ENCODE measurements around the gene RPL7A. TPM values are rescaled to one million over a fixed set of nuclear protein-coding genes. Genes with fewer than 3 reads are reported as not detected.

RPL7A gene
- total RNA-seq, 2 experiments from 2014 or later: 3,479 to 3,507 TPM

DNA sequence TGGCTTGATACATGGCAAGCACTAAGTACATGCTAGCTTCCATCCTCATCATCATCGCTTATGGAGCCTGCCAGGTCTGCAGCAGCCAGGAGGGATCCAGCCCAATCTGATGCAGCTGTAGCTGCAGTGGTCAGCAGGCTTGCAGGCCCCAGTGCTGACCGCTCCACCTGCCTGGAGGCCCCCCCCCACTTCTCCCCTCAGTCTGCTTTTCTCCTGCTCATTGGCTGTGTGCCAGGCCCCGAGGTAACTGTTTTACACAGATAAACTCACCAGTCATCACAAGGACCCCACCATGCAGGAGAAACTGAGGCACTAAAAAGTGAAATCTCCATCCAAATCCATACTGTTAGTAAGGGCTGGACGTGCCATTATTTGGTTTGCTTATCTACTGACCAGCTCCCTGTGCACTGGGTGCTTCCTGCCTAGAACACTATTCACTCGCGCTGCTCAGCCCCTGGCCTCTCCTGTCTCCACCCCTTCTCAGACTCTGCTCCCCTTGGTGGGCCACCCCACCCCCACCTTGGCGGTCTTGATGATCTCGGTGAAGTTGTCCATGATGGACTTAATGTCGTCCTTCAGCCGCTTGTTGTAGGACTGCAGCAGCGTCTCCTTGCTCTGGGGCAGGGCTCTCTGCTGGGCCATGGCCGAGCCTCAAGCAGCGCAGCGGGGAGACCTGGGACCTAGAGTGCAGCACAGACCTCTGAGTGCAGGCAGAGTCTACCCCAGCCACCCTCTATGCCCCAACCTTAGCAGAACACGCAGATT lies 1.8 kb upstream of the RPL7A start:
- CTCF ChIA-PET: interaction anchor here (0.6 to 1.0 kb wide), 3 partner anchors 11 to 324 kb away, joined by 3 to 4 read pairs (median 4); no protein-coding TSS in a partner anchor
- Mint-ChIP-seq H3K36me3 (ENCODE audit: low read depth) (peaks cover 67% of the 10 kb centered on the region), H3K4me3 (peak overlapping the region; percentile 98), H3K4me1 (ENCODE audit: low read depth) (peaks cover 38% of the 10 kb centered on the region), H3K27me3 (no peaks in the 10 kb centered on the region), H3K9me3 (no peaks in the 10 kb centered on the region), H3K27ac (peak overlapping the region; percentile 90)
- no peak for ATAC-seq
- no peak for DNase-seq
- TF ChIP-seq, protein P1, sequence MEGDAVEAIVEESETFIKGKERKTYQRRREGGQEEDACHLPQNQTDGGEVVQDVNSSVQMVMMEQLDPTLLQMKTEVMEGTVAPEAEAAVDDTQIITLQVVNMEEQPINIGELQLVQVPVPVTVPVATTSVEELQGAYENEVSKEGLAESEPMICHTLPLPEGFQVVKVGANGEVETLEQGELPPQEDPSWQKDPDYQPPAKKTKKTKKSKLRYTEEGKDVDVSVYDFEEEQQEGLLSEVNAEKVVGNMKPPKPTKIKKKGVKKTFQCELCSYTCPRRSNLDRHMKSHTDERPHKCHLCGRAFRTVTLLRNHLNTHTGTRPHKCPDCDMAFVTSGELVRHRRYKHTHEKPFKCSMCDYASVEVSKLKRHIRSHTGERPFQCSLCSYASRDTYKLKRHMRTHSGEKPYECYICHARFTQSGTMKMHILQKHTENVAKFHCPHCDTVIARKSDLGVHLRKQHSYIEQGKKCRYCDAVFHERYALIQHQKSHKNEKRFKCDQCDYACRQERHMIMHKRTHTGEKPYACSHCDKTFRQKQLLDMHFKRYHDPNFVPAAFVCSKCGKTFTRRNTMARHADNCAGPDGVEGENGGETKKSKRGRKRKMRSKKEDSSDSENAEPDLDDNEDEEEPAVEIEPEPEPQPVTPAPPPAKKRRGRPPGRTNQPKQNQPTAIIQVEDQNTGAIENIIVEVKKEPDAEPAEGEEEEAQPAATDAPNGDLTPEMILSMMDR (IDR thresholded peaks at IDR 0.05): no peak
- intact Hi-C loops (cut with micrococcal nuclease): no loop called here
- POLR2A ChIA-PET: interaction anchor here (0.6 to 24.9 kb wide), 6 partner anchors 8 to 71 kb away, joined by 3 to 872 read pairs (median 4); partner anchors contain the start of genes MED22, RPL7A, SURF1 and SURF2

DNA sequence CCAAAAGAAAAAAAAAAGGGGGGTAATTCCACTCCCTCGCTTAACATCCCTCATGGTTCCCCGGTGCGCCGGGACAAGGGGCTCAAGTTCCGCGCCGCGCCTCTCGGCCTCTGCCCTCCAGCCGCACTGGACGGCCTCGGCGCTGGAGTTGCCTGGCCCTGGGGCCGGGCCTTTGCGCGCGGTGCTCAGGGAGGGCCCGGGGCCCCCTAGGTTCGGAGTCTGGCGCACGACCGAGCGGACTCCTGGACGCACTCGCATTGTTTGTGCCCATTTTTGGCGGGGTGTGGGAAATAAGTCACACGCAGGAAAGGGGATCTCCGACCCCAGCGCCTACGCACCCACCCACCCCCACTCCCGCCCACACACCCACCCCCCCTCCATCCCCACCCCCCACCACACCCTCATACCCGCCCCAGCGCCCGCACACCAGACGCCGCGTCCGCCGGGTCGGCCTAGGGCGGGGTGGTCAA lies 468 bp upstream of the RPL7A start:
- TF ChIP-seq, protein P1 (IDR thresholded peaks at IDR 0.05): no peak
- H3K4me1 Mint-ChIP-seq (ENCODE audit: low read depth): peaks cover 37% of the 10 kb centered on the region
- no peaks in the 10 kb centered on the region for H3K9me3 Mint-ChIP-seq
- CTCF ChIA-PET: interaction anchor here (1.0 to 2.5 kb wide), 6 partner anchors 8 to 27 kb away, joined by 3 to 11 read pairs (median 4); partner anchors contain the start of genes SURF1 and SURF2
- no peaks in the 10 kb centered on the region for H3K27me3 Mint-ChIP-seq
- H3K27ac Mint-ChIP-seq: peak overlapping the region; percentile 99
- peaks cover 71% of the 10 kb centered on the region for H3K36me3 Mint-ChIP-seq (ENCODE audit: low read depth)
- POLR2A ChIA-PET: interaction anchor here (0.9 to 28.8 kb wide), 12 partner anchors 1 to 112 kb away, joined by 3 to 872 read pairs (median 6); partner anchors contain the start of genes MED22, RPL7A, STKLD1 and SURF1
- intact Hi-C loops (cut with micrococcal nuclease): no loop called here
- peak overlapping the region; percentile 98 for H3K4me3 Mint-ChIP-seq
- peak; percentile 40 for ATAC-seq
- DNase-seq: peak; percentile 52

DNA sequence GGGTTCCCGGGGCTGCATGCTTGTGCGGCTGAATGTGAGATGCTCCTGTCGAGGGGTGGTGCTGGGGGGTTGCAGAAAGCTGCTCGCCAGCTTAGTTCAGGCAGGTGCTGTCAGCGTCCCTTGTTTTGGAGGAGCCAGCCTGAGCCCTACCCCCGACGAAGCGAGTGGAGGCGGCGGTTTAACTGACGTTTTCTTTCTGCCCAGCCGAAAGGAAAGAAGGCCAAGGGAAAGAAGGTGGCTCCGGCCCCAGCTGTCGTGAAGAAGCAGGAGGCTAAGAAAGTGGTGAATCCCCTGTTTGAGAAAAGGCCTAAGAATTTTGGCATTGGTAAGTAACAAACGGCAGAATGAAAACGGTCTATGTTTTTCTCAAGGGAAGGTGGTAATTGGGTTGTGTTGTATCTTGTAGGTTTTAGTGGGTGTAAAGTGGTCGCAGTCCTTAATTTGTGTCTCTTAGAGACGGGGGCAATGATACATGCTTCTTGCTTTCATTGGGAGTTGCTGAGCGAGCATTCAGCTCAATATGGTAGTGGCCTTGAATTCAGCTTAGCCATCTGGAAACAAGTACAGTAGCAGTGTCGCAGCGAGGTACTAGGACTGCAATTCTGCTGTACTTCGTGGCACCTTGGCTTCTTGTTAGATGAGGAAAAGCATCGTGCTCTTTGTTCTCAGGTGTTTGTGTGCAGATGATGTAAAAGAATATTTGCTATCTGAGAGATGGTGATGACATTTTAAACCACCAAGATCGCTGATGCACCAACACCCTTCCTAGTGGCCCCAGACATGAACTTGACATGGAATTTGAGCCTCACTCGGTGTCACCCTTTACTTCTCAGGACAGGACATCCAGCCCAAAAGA lies 928 bp downstream of the RPL7A start:
- TF ChIP-seq, protein P1 (IDR thresholded peaks at IDR 0.05): no peak
- Mint-ChIP-seq H3K36me3 (ENCODE audit: low read depth) (peaks cover 68% of the 10 kb centered on the region), H3K27me3 (no peaks in the 10 kb centered on the region), H3K9me3 (no peaks in the 10 kb centered on the region), H3K4me1 (ENCODE audit: low read depth) (peaks cover 44% of the 10 kb centered on the region), H3K4me3 (peak overlapping the region; percentile 98), H3K27ac (peak overlapping the region; percentile 99)
- intact Hi-C loops (cut with micrococcal nuclease): no loop called here
- no peak for DNase-seq
- CTCF ChIA-PET: interaction anchor here (1.0 to 2.5 kb wide), 5 partner anchors 8 to 28 kb away, joined by 3 to 11 read pairs (median 5); partner anchors contain the start of genes SURF1 and SURF2
- ATAC-seq: no peak
- POLR2A ChIA-PET: interaction anchor here (0.6 to 28.8 kb wide), 14 partner anchors 0 to 201 kb away, joined by 3 to 872 read pairs (median 6); partner anchors contain the start of genes CACFD1, MED22, RPL7A and STKLD1

DNA sequence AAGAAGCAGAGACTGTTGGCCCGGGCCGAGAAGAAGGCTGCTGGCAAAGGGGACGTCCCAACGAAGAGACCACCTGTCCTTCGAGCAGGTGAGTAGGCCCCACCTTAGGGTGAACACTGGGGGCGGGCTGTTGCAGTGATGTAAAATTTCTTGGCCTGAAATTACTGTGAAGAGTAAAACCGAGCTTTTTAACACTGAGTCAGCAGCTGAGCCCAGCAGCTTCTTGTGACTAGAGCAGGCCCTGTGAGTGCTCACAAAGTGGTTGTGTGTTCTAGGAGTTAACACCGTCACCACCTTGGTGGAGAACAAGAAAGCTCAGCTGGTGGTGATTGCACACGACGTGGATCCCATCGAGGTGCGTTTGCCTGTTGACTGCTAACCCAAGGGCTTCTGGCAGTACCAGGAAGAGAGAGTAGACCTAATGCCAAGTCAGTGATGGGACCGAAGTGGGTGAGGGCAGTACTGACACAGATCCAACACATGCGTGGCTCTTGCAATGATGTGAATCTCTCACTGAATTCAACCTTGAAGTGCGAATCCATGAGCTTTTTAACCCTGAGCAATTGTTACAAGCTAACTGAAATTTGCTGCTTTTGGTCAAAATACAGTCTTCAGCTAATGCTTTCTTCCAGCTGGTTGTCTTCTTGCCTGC lies 2.1 kb downstream of the RPL7A start:
- intact Hi-C loops (cut with micrococcal nuclease): no loop called here

More for the DNA sequence above, 2.1 kb downstream of the RPL7A start:
- ChIA-PET CTCF (interaction anchor here (1.3 to 2.5 kb wide), 5 partner anchors 8 to 24 kb away, joined by 4 to 15 read pairs (median 11); no protein-coding TSS in a partner anchor), POLR2A (interaction anchor here (0.6 to 28.8 kb wide), 8 partner anchors 1 to 216 kb away, joined by 3 to 872 read pairs (median 4); partner anchors contain the start of genes MED22, RPL7A, SURF1 and SURF2)
- ATAC-seq (no peak), DNase-seq (peak; percentile 39)
- H3K36me3 Mint-ChIP-seq (ENCODE audit: low read depth): peaks cover 67% of the 10 kb centered on the region
- H3K9me3 Mint-ChIP-seq: no peaks in the 10 kb centered on the region
- TF ChIP-seq, protein P1 (IDR thresholded peaks at IDR 0.05): no peak
- no peaks in the 10 kb centered on the region for H3K27me3 Mint-ChIP-seq
- H3K27ac Mint-ChIP-seq: peak overlapping the region; percentile 99
- peaks cover 51% of the 10 kb centered on the region for H3K4me1 Mint-ChIP-seq (ENCODE audit: low read depth)
- H3K4me3 Mint-ChIP-seq: peak overlapping the region; percentile 98
